ENCODE data around the gene KCNB1.

KCNB1 gene

GRCh38 chr20:49437057-49437456 lies 45.4 kb downstream of the KCNB1 start:
- no peak for DNase-seq (ENCODE audit: extremely low read depth, low read depth)
- no peak for TF ChIP-seq CTCF (IDR thresholded peaks at IDR 0.05; ENCODE audit: low read depth, low read length, missing control alignments)

GRCh38 chr20:49435639-49436038 lies 46.8 kb downstream of the KCNB1 start:
- no peak for TF ChIP-seq CTCF (IDR thresholded peaks at IDR 0.05; ENCODE audit: low read depth, low read length, missing control alignments)
- DNase-seq (ENCODE audit: extremely low read depth, low read depth) = no peak
- H3K4me3 ChIP-seq (replicated peaks; ENCODE audit: low read depth, low read length) = no peak overlapping the region

More at GRCh38 chr20:49437057-49437456, 45.4 kb downstream of the KCNB1 start:
- no peak overlapping the region for H3K4me3 ChIP-seq (replicated peaks; ENCODE audit: low read depth, low read length)

- no peak overlapping the region for H3K4me3 ChIP-seq (replicated peaks; ENCODE audit: low read depth, low read length)
- no peak for TF ChIP-seq CTCF (IDR thresholded peaks at IDR 0.05; ENCODE audit: low read depth, low read length, missing control alignments)
- no peak for DNase-seq (ENCODE audit: extremely low read depth, low read depth)
Observed at GRCh38 chr20:49433333-49433732, 49.1 kb downstream of the KCNB1 start.

- no peak for DNase-seq (ENCODE audit: extremely low read depth, low read depth)
- no peak overlapping the region for H3K4me3 ChIP-seq (replicated peaks; ENCODE audit: low read depth, low read length)
- TF ChIP-seq CTCF (IDR thresholded peaks at IDR 0.05; ENCODE audit: low read depth, low read length, missing control alignments) = no peak
Observed at GRCh38 chr20:49432550-49432949, 49.9 kb downstream of the KCNB1 start.

- DNase-seq (ENCODE audit: extremely low read depth, low read depth) = no peak
Observed at GRCh38 chr20:49431329-49431728, 51.1 kb downstream of the KCNB1 start.

GRCh38 chr20:49430320-49430719 lies 52.1 kb downstream of the KCNB1 start:
- no peak for TF ChIP-seq CTCF (IDR thresholded peaks at IDR 0.05; ENCODE audit: low read depth, low read length, missing control alignments)
- DNase-seq (ENCODE audit: extremely low read depth, low read depth) = no peak
- H3K4me3 ChIP-seq (replicated peaks; ENCODE audit: low read depth, low read length) = no peak overlapping the region

More at GRCh38 chr20:49431329-49431728, 51.1 kb downstream of the KCNB1 start:
- no peak overlapping the region for H3K4me3 ChIP-seq (replicated peaks; ENCODE audit: low read depth, low read length)
- TF ChIP-seq CTCF (IDR thresholded peaks at IDR 0.05; ENCODE audit: low read depth, low read length, missing control alignments) = no peak

Data from HFF-Myc (cell line).